ENCODE measurements around the gene OLA1. TPM values are rescaled to one million over a fixed set of nuclear protein-coding genes. Genes with fewer than 3 reads are reported as not detected.

Gene OLA1
- total and polyA plus RNA-seq, 9 of the 15 experiments (the other 6 are each of a cell fraction or from before 2014, with no cell fraction given): 208 to 353 (median 225) TPM

- BruUV-seq (replicated peaks): no TSS peak
- peak; percentile 93 for ATAC-seq
- intact Hi-C loops (cut with micrococcal nuclease): no loop called here
- TF ChIP-seq KHSRP (IDR thresholded peaks at IDR 0.05) (peak; percentile 68; the same call in 1 of the 2 replicates), YY1 (IDR thresholded peaks at IDR 0.05; ENCODE audit: borderline replicate concordance in 1 of 3, control insufficient read depth in 1 of 3, extremely low read depth in 1 of 3, insufficient read depth in 3 of 3, insufficient read length in 1 of 3, insufficient replicate concordance in 2 of 3, low read depth in 1 of 3, low read length in 2 of 3) (no peak), CCAR2 (IDR thresholded peaks at IDR 0.05; ENCODE audit: low read depth, low read length) (no peak), CBFB (CRISPR knock-in tag; IDR thresholded peaks at IDR 0.05) (no peak), DPF2 (IDR thresholded peaks at IDR 0.05) (peak; percentile 90), ZC3H4 (CRISPR knock-in tag; IDR thresholded peaks at IDR 0.05; ENCODE audit: borderline replicate concordance) (no peak), SIRT6 (IDR thresholded peaks at IDR 0.05; ENCODE audit: low read depth, low read length) (no peak), MYC (IDR thresholded peaks at IDR 0.05; ENCODE audit: low read depth, low read length) (peak; percentile 71; the same call in 1 of the 2 replicates), MYC (CRISPR knock-in tag; IDR thresholded peaks at IDR 0.05; ENCODE audit: borderline replicate concordance, low read depth) (no peak), EP400 (IDR thresholded peaks at IDR 0.05) (peak; percentile 79), NCOA1 (IDR thresholded peaks at IDR 0.05; ENCODE audit: low read depth) (peak; percentile 68; the same call in 1 of the 2 replicates), ETV6 (IDR thresholded peaks at IDR 0.05; ENCODE audit: borderline replicate concordance in 1 of 2, low read depth in 2 of 2, low read length in 1 of 2) (peak in 1 of 2 experiments; percentile 46; a peak in 1 of 4 replicates), ETV6 (CRISPR knock-in tag; IDR thresholded peaks at IDR 0.05; ENCODE audit: borderline replicate concordance) (no peak), TOE1 (IDR thresholded peaks at IDR 0.05; ENCODE audit: borderline replicate concordance) (peak; percentile 67; the same call in 1 of the 2 replicates), TOE1 (CRISPR knock-in tag; IDR thresholded peaks at IDR 0.05; ENCODE audit: borderline replicate concordance, low read depth) (no peak), POLR2AphosphoS5 (IDR thresholded peaks at IDR 0.05; ENCODE audit: control insufficient read depth, insufficient read depth, low read depth, low read length) (peak; percentile 88), TRIM28 (IDR thresholded peaks at IDR 0.05) (peak; percentile 40; the same call in 1 of the 2 replicates)
- TF ChIP-seq, protein P1, sequence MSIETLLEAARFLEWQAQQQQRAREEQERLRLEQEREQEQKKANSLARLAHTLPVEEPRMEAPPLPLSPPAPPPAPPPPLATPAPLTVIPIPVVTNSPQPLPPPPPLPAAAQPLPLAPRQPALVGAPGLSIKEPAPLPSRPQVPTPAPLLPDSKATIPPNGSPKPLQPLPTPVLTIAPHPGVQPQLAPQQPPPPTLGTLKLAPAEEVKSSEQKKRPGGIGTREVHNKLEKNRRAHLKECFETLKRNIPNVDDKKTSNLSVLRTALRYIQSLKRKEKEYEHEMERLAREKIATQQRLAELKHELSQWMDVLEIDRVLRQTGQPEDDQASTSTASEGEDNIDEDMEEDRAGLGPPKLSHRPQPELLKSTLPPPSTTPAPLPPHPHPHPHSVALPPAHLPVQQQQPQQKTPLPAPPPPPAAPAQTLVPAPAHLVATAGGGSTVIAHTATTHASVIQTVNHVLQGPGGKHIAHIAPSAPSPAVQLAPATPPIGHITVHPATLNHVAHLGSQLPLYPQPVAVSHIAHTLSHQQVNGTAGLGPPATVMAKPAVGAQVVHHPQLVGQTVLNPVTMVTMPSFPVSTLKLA (conservative IDR thresholded peaks at IDR 0.05): peak; percentile 89 to 90
- TF ChIP-seq, protein P2, sequence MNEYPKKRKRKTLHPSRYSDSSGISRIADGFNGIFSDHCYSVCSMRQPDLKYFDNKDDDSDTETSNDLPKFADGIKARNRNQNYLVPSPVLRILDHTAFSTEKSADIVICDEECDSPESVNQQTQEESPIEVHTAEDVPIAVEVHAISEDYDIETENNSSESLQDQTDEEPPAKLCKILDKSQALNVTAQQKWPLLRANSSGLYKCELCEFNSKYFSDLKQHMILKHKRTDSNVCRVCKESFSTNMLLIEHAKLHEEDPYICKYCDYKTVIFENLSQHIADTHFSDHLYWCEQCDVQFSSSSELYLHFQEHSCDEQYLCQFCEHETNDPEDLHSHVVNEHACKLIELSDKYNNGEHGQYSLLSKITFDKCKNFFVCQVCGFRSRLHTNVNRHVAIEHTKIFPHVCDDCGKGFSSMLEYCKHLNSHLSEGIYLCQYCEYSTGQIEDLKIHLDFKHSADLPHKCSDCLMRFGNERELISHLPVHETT (CRISPR knock-in tag; conservative IDR thresholded peaks at IDR 0.05 in 1 of 2, IDR thresholded peaks at IDR 0.05 in 1 of 2): peak in 1 of 2 experiments; percentile 54; a peak in 1 of 4 replicates
Measured at GRCh38 chr2:174059178-174059883, 189.0 kb downstream of the OLA1 start.

More at GRCh38 chr2:174059178-174059883, 189.0 kb downstream of the OLA1 start:
- Histone ChIP-seq H3K36me3 (ENCODE audit: control insufficient read depth, insufficient read depth, low read length) (no peaks in the 10 kb centered on the region), H3K27ac (ENCODE audit: extremely low read depth, low read depth, low read length) (peak overlapping the region; percentile 71), H3K4me2 (ENCODE audit: insufficient read depth, low read length) (peak overlapping the region; percentile 22; the same call in 1 of the 2 replicates), H3K9ac (ENCODE audit: insufficient read depth in 1 of 2, low read depth in 2 of 2, low read length in 2 of 2) (no peak overlapping the region), H2AFZ (ENCODE audit: low read depth, low read length) (peak overlapping the region; percentile 77), H3K4me1 (replicated peaks in 1 of 2; ENCODE audit: control insufficient read depth in 2 of 2, insufficient read depth in 2 of 2, low read length in 2 of 2) (peaks cover 4 to 20% of the 10 kb centered on the region in 2 experiments; a peak in 3 of 5 replicates), H3K79me2 (ENCODE audit: control insufficient read depth, insufficient read depth, low read length) (no peaks in the 10 kb centered on the region), H3K27me3 (ENCODE audit: control insufficient read depth in 2 of 2, insufficient read depth in 2 of 2, low read length in 2 of 2) (no peaks in the 10 kb centered on the region), H3K9me3 (replicated peaks; ENCODE audit: control insufficient read depth, insufficient read depth, low read depth, low read length) (peaks cover 5% of the 10 kb centered on the region), H3K4me3 (no peak overlapping the region), H4K20me1 (replicated peaks; ENCODE audit: control insufficient read depth, insufficient read depth, low read length) (no peaks in the 10 kb centered on the region), H3K9me1 (ENCODE audit: control insufficient read depth, insufficient read depth, low read length) (no peaks in the 10 kb centered on the region)
- DNase-seq (ENCODE audit: extremely low read depth in 1 of 4, low spot score in 3 of 4) (peak; percentile 58 to 86 (median 72)), FAIRE-seq (peak; percentile 82)
- WGBS (ENCODE audit: insufficient coverage, low coverage, missing lambda C conversion rate): 5% methylated on average over 6 of the region's 6 CpGs
- ChIA-PET CTCF (ENCODE audit: low intra/inter-chr PET ratio) (interaction anchor here (0.6 kb wide), 1 partner anchor 293 kb away, joined by 3 read pairs; no protein-coding TSS in a partner anchor), POLR2A (interaction anchor here (1.4 kb wide), 1 partner anchor 9 kb away, joined by 3 read pairs; no protein-coding TSS in a partner anchor)
- in situ Hi-C loops (cut with MboI): no loop called here

Data from K562 (cell line).